Activated CD4-positive, alpha-beta T cell treated with anti-CD3 and anti-CD28 coated beads, Interleukin-2, Interleukin-4, amounts not matched to agents 100 ng/mL and 50 ng/mL, durations not matched to agents 16 hours and 8 hours (primary cell): Measurements from ENCODE around the gene CDH13.

Experiments
- DNase-seq: peaks from one replicate; pipeline ENCODE4 v3.0.0-alpha.2; 2020; ENCODE audit warnings: low spot score

CDH13 gene

DNA sequence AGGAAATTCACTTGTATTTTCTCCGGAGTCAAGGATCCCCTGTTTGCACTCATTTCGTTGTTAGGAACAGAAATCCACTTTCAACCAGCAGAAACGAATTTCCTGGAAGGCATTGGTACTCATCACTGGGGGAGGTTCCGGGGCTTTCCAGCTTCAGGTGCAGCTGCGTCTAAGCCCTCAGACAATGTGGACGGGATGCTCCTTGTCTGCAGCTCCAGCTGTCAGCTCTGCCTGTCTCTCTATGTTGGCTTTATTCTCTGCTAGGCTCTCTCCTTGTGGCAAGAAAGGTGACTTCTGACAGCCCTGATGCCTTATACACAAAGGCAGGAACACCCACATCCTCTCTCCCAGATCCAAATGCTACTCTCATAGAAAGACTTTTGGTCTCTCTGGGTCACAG is 997.1 kb downstream of the CDH13 start:
- no peak for DNase-seq

DNA sequence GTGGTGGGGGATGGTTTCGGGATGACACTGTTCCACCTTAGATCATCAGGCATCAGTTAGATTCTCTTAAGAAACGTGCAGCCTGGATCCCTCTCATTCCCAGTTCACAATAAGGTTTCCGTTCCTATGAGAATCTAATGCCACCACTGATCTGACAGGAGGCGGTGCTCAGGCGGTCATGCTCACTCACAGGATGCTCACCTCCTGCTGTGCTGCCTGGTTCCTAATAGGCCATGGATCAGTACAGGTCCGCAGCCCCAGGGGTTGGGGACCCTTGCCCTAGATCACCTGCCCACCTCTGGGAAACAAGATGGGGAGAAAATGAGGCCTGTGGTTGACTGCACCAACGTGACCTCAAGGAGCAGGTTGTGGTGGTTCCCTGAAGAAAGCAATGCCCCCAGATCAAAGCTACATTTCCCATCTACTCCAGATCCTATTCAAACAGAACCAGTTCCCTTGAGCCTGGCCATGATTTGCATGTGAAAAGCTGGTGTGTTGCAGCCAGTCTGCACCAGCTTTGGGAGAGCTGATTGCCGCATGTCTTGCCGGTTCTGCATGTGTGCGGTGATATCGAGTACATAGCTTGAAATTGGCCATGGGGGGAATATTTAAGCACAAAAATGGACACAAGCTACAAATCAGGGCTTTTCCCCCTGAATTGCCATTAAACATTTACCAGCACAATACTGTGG is 997.8 kb downstream of the CDH13 start:
- no peak for DNase-seq

- no peak for DNase-seq
Measured at GRCh38 chr16:83626204-83626603, 999.4 kb downstream of the CDH13 start.

DNA sequence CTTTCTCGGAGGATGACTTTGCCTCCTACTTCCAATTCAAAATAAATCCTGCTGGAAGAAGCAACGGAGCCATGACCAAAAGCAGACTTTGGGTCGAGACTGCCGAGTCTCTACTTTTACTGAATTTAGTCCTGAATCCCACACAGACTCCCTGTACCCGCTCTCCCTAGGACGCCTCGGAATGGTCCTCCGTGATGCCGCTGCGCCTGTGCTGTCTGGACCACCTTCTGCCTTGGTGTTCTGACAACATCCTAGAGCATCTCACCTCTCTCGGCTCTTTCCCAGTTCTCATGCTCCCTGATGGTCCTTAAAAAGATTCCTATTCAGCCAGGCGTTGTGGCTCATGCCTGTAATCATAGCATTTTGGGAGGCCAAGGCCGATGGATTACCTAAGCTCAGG is 999.9 kb downstream of the CDH13 start:
- no peak for DNase-seq

GRCh38 chr16:83627996-83628395 is 1001.2 kb downstream of the CDH13 start:
- DNase-seq, result no peak

- DNase-seq, result no peak
Measured at GRCh38 chr16:83629426-83629825, 1002.7 kb downstream of the CDH13 start.

- DNase-seq, result no peak
Measured at GRCh38 chr16:83629836-83630235, 1003.1 kb downstream of the CDH13 start.

DNA sequence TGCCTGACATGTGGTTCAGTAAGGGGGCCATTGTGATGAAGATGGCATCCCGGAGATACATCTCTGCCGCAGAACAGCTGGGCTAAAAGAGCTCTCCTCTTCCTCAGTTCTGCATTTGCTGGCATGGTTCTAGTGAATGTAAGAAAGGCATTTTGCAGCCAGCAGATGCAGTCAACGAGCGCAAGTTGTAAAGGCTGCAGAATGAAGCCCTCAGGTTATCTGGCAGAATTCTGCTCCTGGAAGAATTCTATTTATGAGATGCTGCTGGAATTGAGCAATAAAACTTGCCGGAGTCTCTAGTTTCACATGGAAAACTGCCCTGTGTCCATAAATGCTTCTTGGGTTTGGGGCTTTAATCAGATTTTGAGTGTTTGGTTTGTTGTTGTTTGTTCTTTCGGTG is 1004.2 kb downstream of the CDH13 start:
- no peak for DNase-seq

DNA sequence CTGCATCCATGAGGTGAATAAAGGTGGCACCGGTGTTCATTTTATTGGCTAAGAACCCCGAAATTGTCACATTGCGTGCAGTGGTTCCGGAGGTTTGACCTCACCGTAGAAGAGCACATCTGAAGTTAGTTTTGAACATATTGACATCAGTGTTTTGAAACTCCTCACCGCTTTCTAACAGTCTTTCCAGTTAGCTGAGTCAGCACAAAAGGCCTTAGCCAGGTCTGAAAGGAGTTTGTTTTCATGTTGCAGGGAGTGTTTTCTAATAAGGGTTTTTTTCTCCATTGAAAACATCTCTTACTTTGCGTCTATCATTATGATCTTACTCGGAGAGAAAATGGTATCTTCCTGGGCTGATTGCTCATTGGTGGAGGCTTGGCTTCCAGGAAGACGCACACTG is 1006.5 kb downstream of the CDH13 start:
- no peak for DNase-seq

DNA sequence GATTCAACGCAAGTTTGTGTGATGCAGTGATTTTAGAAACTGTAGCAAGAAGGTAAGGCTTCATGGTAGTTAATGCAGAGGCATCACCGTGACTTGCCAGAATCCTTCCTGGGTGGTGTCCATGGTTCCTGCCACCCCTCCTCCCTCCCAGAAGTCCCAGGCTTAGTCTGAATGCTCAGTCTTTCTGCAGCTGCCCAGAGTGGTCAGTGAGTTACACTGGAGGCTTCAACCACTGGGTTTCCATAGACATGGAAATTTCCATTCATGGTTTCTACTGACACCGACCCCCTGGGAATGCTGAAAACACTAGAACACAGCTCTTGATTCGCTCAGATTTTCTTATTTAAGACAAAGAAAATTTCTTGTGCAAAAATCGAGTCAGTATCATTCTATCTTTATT is 1021.6 kb downstream of the CDH13 start:
- DNase-seq, result no peak

DNA sequence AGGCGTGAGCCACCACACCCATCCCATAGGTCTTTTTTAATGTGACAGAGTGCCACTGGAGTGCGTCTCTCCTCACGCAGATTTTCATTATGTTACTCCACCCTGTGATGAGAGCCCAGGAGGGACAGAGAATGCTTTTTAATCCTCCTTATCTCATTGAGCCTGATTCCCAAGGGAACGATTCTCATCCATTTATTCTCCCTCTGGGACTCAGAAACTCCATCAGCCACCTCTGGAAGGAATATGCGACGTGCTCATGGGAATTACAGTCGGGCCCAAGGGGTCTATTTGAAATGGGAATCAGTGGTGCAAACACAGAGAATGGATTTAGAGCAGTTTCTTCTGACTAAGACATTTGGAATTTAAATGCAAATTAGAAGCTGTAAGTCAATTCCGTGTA is 1025.1 kb downstream of the CDH13 start:
- DNase-seq, result no peak

DNA sequence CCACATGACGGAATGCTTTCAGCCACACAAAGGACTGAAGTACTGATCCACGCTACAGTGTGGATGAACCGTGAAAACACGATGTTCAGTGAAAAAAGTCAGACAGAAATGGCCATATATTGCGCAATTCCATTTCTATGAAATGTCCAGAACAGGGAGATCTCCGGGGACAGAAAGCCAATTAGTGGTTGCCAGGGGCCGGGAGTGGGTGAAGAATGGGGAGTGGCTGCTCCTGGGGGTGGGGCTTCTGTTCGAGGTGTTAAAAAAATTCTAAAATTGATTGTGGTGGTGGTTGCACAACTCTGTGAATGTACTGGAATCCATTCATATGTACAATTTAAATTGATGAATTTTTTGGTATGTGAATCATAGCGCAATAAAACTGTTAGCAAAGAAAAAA is 1026.2 kb downstream of the CDH13 start:
- DNase-seq, result no peak

GRCh38 chr16:83653785-83654184 is 1027.0 kb downstream of the CDH13 start:
- DNase-seq, result no peak

DNA sequence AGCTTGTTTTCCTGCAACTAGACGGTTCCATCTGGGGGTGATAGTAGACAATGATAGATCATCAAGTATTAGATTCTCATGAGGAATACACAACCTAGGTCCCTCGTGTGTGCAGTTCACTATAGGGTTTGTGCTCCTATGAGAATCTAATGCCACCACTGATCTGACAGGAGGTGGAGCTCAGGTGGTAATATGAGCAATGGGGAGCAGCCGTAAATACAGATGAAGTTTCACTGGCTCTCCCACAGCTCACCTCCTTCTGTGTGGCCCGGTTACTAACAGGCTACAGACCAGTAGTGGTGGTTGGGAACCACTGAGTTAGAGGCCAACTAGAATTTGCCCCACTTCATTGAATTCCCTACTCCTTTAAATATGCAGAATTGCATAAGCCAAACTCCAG is 1033.5 kb downstream of the CDH13 start:
- DNase-seq, result no peak

GRCh38 chr16:83661656-83662055 is 1034.9 kb downstream of the CDH13 start:
- no peak for DNase-seq

GRCh38 chr16:83666449-83666848 is 1039.7 kb downstream of the CDH13 start:
- DNase-seq, result no peak

- DNase-seq, result no peak
Measured at GRCh38 chr16:83669456-83669855, 1042.7 kb downstream of the CDH13 start.

GRCh38 chr16:83674931-83675535 is 1048.3 kb downstream of the CDH13 start:
- no peak for DNase-seq

- no peak for DNase-seq
Measured at GRCh38 chr16:83676086-83676485, 1049.3 kb downstream of the CDH13 start.

GRCh38 chr16:83680980-83681379 is 1054.2 kb downstream of the CDH13 start:
- no peak for DNase-seq

GRCh38 chr16:83681381-83681956 is 1054.7 kb downstream of the CDH13 start:
- no peak for DNase-seq

- DNase-seq, result no peak
Measured at GRCh38 chr16:83682116-83682867, 1055.5 kb downstream of the CDH13 start.

- DNase-seq, result no peak
Measured at GRCh38 chr16:83682868-83683235, 1056.1 kb downstream of the CDH13 start.
